CD1c-positive myeloid dendritic cell (primary cell): ENCODE data around the gene LSG1.
A peak's percentile ranks its signal among the peaks of the same experiment; 100 is the strongest.

Experiments
- DNase-seq: peaks from one replicate; pipeline ENCODE4 v3.0.0-alpha.2; 2016; ENCODE audit errors: extremely low spot score

LSG1 gene

GRCh38 chr3:194686816-194687637 lies 15.0 kb upstream of the LSG1 start:
- DNase-seq, result peak; percentile 20

- DNase-seq, result no peak
Measured at GRCh38 chr3:194686414-194686815, 14.4 kb upstream of the LSG1 start.

GRCh38 chr3:194685718-194686413 lies 13.9 kb upstream of the LSG1 start, which contains the start of gene FAM43A:
Gene FAM43A, plus strand, starts transcription at chr3:194685883. Its CDS starts 944 bp downstream, at chr3:194686827.
- peak; percentile 93 for DNase-seq

- no peak for DNase-seq
Measured at GRCh38 chr3:194685065-194685717, 13.2 kb upstream of the LSG1 start.

- DNase-seq, result no peak
Measured at GRCh38 chr3:194683380-194683779, 11.4 kb upstream of the LSG1 start.

GRCh38 chr3:194682694-194683310 lies 10.8 kb upstream of the LSG1 start:
- peak; percentile 76 for DNase-seq

- DNase-seq, result no peak
Measured at GRCh38 chr3:194682189-194682693, 10.2 kb upstream of the LSG1 start.

- DNase-seq, result no peak
Measured at GRCh38 chr3:194680888-194681615, 9.1 kb upstream of the LSG1 start.

- no peak for DNase-seq
Measured at GRCh38 chr3:194676471-194676870, 4.5 kb upstream of the LSG1 start.

- peak; percentile 47 for DNase-seq
Measured at GRCh38 chr3:194675680-194676079, 3.7 kb upstream of the LSG1 start.

GRCh38 chr3:194675081-194675640 lies 3.2 kb upstream of the LSG1 start:
- peak; percentile 60 for DNase-seq

- no peak for DNase-seq
Measured at GRCh38 chr3:194673761-194674160, 1.8 kb upstream of the LSG1 start.

- DNase-seq, result peak; percentile 24
Measured at GRCh38 chr3:194672876-194673275, 885 bp upstream of the LSG1 start.

GRCh38 chr3:194671511-194671899 lies 486 bp downstream of the LSG1 start:
- DNase-seq, result peak; percentile 57

GRCh38 chr3:194667363-194667762 lies 4.6 kb downstream of the LSG1 start:
- peak; percentile 20 for DNase-seq

- DNase-seq, result no peak
Measured at GRCh38 chr3:194664857-194665256, 7.1 kb downstream of the LSG1 start.

GRCh38 chr3:194661946-194662345 lies 10.0 kb downstream of the LSG1 start:
- DNase-seq, result no peak

- DNase-seq, result no peak
Measured at GRCh38 chr3:194661374-194661773, 10.6 kb downstream of the LSG1 start.

- DNase-seq, result no peak
Measured at GRCh38 chr3:194659778-194660177, 12.2 kb downstream of the LSG1 start.

GRCh38 chr3:194658477-194659242 lies 13.3 kb downstream of the LSG1 start:
- DNase-seq, result no peak
